GM18861 (cell line): Measurements from ENCODE around the gene LYSET.
"Not testable (repeated sequence)": the region's sequence is repeated elsewhere in the genome, so short reads cannot be mapped to it uniquely, and the experiment has no call there.

Experiments
- ATAC-seq: cut with Tn5 transposase; IDR thresholded peaks from one replicate; pipeline ENCODE4 v1.9.1; 2021; ENCODE audit not compliant: unreplicated experiment

The LYSET gene

GRCh38 chr14:93220509-93220908, 35.4 kb downstream of the LYSET start:
- ATAC-seq: no peak

- ATAC-seq: no peak
These were observed 38.4 kb downstream of the LYSET start for GRCh38 chr14:93223565-93223964.

GRCh38 chr14:93228550-93228949, 43.4 kb downstream of the LYSET start:
- no peak for ATAC-seq

GRCh38 chr14:93230539-93230938, 45.4 kb downstream of the LYSET start:
- no peak for ATAC-seq

- ATAC-seq: no peak
These were observed 46.2 kb downstream of the LYSET start for GRCh38 chr14:93231129-93231979.

- ATAC-seq: no peak
These were observed 47.0 kb downstream of the LYSET start for GRCh38 chr14:93232159-93232558.

- not testable (repeated sequence) for ATAC-seq
These were observed 48.0 kb downstream of the LYSET start for GRCh38 chr14:93233078-93233477.

GRCh38 chr14:93234798-93235197, 49.7 kb downstream of the LYSET start:
- no peak for ATAC-seq
